Thyroid gland (tissue), 4 donors: ENCODE measurements around the gene ACP2. TPM values are rescaled to one million over a fixed set of nuclear protein-coding genes. Genes with fewer than 3 reads are reported as not detected.
"Not testable (repeated sequence)": the region's sequence is repeated elsewhere in the genome, so short reads cannot be mapped to it uniquely, and the experiment has no call there.

Experiments
- DNase-seq, 2 donors: peaks; one replicate each; pipeline ENCODE4 v3.0.0-alpha.2; 2019
- H3K27ac ChIP-seq, 3 donors: fragments of 200-600 bp; sonication (generic); 1 replicate in 2 of 3; 2 replicates in 1 of 3; pipeline ENCODE4 v1.5.1; 2016 to 2019; ENCODE audit warnings: mild to moderate bottlenecking in 1 of 3, moderate library complexity in 1 of 3
- H3K27me3 ChIP-seq: fragments of 200-600 bp; sonication (generic); one replicate; pipeline ENCODE4 v1.5.1; 2019
- H3K36me3 ChIP-seq, 2 donors: fragments of 200-600 bp; sonication (generic); one replicate each; pipeline ENCODE4 v1.5.1; 2016 to 2019
- H3K4me1 ChIP-seq, 2 donors: fragments of 200-600 bp; sonication (generic); one replicate each; pipeline ENCODE4 v1.5.1; 2017 to 2019
- H3K4me3 ChIP-seq, 3 donors: fragments of 200-600 bp; sonication (generic); replicated peaks in 1 of 3; 1 replicate in 2 of 3; 2 replicates in 1 of 3; pipeline ENCODE4 v1.5.1; 2016; ENCODE audit warnings: mild to moderate bottlenecking in 1 of 3
- H3K9me3 ChIP-seq: fragments of 200-600 bp; sonication (generic); one replicate; pipeline ENCODE4 v1.5.1; 2017
- CTCF ChIP-seq, 6 experiments: fragments of 200-600 bp in 3 of 6; fragments of 450-650 bp in 3 of 6; sonication (generic) in 3 of 6; IDR thresholded peaks; one replicate each; pipeline ENCODE4 v1.5.1; 2016 to 2019; ENCODE audit warnings: antibody characterized with exemption in 6 of 6, mild to moderate bottlenecking in 2 of 6, inconsistent platforms in 1 of 6, moderate library complexity in 1 of 6
- POLR2A ChIP-seq, 2 donors: fragments of 450-650 bp; IDR thresholded peaks; one replicate each; pipeline ENCODE4 v1.6.1; 2017; ENCODE audit warnings: antibody characterized with exemption in 2 of 2, mild to moderate bottlenecking in 2 of 2, moderate library complexity in 1 of 2
- WGBS, 2 donors: methylation state at CpG; one replicate each; pipeline ENCODE4 v1.1.5; 2017; 5-methylcytosine and 5-hydroxymethylcytosine counted together
- intact Hi-C: fragments of 100-400 bp; cut with DNase I; formaldehyde crosslinking; loops from one replicate; pipeline ENCODE4 v1.15.1; 2023
- total RNA-seq, 4 donors: library from RNA; depleted of rRNA; stranded (reverse); fragments of >200 nt; gene quantifications; one replicate each; pipeline ENCODE4 v1.2.3, GENCODE V29; 2016

Gene ACP2
- total RNA-seq, 4 donors from 2014 or later = 32.4 to 98.5 (median 73.3) TPM

- no peaks in the 10 kb centered on the region for H3K4me1 ChIP-seq
- no peaks in the 10 kb centered on the region for H3K36me3 ChIP-seq
- H3K9me3 ChIP-seq = no peaks in the 10 kb centered on the region
- no peak overlapping the region for H3K27ac ChIP-seq
- DNase-seq = no peak
- intact Hi-C loops = no loop called here
- WGBS, 2 donors = 79 to 89% methylated on average over 5 of the region's 5 CpGs
- TF ChIP-seq POLR2A (IDR thresholded peaks at IDR 0.05) (no peak), CTCF (IDR thresholded peaks at IDR 0.05) (no peak)
- no peaks in the 10 kb centered on the region for H3K27me3 ChIP-seq
- H3K4me3 ChIP-seq = no peak overlapping the region
Measured at GRCh38 chr11:47202576-47202975, 46.0 kb downstream of the ACP2 start.

- no peak for DNase-seq
- Histone ChIP-seq H3K4me3 (no peak overlapping the region), H3K36me3 (no peaks in the 10 kb centered on the region), H3K27me3 (no peaks in the 10 kb centered on the region), H3K9me3 (no peaks in the 10 kb centered on the region), H3K4me1 (no peaks in the 10 kb centered on the region), H3K27ac (no peak overlapping the region)
- no peak for TF ChIP-seq CTCF (IDR thresholded peaks at IDR 0.05)
- no peak for TF ChIP-seq POLR2A (IDR thresholded peaks at IDR 0.05)
- 87% methylated on average over 4 of the region's 4 CpGs for WGBS, 2 donors
- intact Hi-C loops = no loop called here
Measured at GRCh38 chr11:47201015-47201414, 47.6 kb downstream of the ACP2 start.

GRCh38 chr11:47198161-47198560 lies 50.5 kb downstream of the ACP2 start:
- intact Hi-C loops, H3K9me3 ChIP-seq, H3K27me3 ChIP-seq, H3K4me3 ChIP-seq, H3K27ac ChIP-seq, H3K36me3 ChIP-seq, H3K4me1 ChIP-seq, DNase-seq: not testable (repeated sequence)
- WGBS, 2 donors = 94 to 96% methylated on average over 9 of the region's 9 CpGs

- intact Hi-C loops = no loop called here
- peaks cover 7 to 19% of the 10 kb centered on the region in 2 donors for H3K4me1 ChIP-seq
- no peak for DNase-seq
- H3K27me3 ChIP-seq = no peaks in the 10 kb centered on the region
- no peak overlapping the region for H3K27ac ChIP-seq
- TF ChIP-seq CTCF (IDR thresholded peaks at IDR 0.05) (no peak), POLR2A (IDR thresholded peaks at IDR 0.05) (no peak)
- 90 to 94% methylated on average over 4 of the region's 4 CpGs for WGBS, 2 donors
- H3K9me3 ChIP-seq = no peaks in the 10 kb centered on the region
- H3K36me3 ChIP-seq = no peaks in the 10 kb centered on the region
- H3K4me3 ChIP-seq = no peak overlapping the region
Measured at GRCh38 chr11:47192111-47192510, 56.5 kb downstream of the ACP2 start.

GRCh38 chr11:47191137-47191536 lies 57.5 kb downstream of the ACP2 start:
- H3K36me3 ChIP-seq, DNase-seq, H3K9me3 ChIP-seq, H3K27me3 ChIP-seq, H3K4me3 ChIP-seq, intact Hi-C loops, H3K27ac ChIP-seq: not testable (repeated sequence)
- 87 to 88% methylated on average over 10 of the region's 10 CpGs for WGBS, 2 donors
- H3K4me1 ChIP-seq = peaks cover 14 to 27% of the 10 kb centered on the region in 2 donors

Other genes starting within 250 kb of the ACP2 start
- gene ARFGAP2, start 71.9 kb downstream of the ACP2 start, total RNA-seq = 100 to 1,000 TPM; 145 to 194 (median 160) TPM
- 10 to 100 TPM; 43.6 to 71.6 (median 54.2) TPM for gene PACSIN3, start 62.4 kb downstream of the ACP2 start, total RNA-seq
- 10 to 100 TPM; 10.6 to 19.3 (median 12.9) TPM for gene DDB2, start 33.8 kb downstream of the ACP2 start, total RNA-seq
- gene NR1H3, start 9.2 kb upstream of the ACP2 start, total RNA-seq = 10 to 100 TPM; 27.5 to 58.3 (median 42.5) TPM
- 10 to 100 TPM; 29.0 to 49.7 (median 38.1) TPM for gene MADD, start 21.3 kb upstream of the ACP2 start, total RNA-seq
- gene MYBPC3, start 103.9 kb upstream of the ACP2 start, total RNA-seq = not detected
- gene SPI1, start 129.7 kb upstream of the ACP2 start, total RNA-seq = 10 to 100 TPM in 1 of 4 donors, 1 to 10 TPM in 3; 4.8 to 18.0 (median 5.8) TPM
- 10 to 100 TPM; 51.3 to 84.3 (median 66.8) TPM for gene SLC39A13, start 159.8 kb upstream of the ACP2 start, total RNA-seq
- gene PSMC3, start 177.6 kb upstream of the ACP2 start, total RNA-seq = 100 to 1,000 TPM in 2 of 4 donors, 10 to 100 TPM in 2; 92.7 to 240 (median 123) TPM
- under 1 TPM in 1 of 4 donors, not detected in 3; 0.67 TPM for gene RAPSN, start 200.3 kb upstream of the ACP2 start, total RNA-seq